Large intestine (tissue), 3 donors: ENCODE results near the gene PHF24. TPM values are rescaled to one million over a fixed set of nuclear protein-coding genes. Genes with fewer than 3 reads are reported as not detected.

Experiments used
- DNase-seq, 2 donors: peaks; one replicate each; pipeline versions ENCODE4 v3.0.0 to v3.0.0-alpha.2; 2013
- H3K27ac ChIP-seq: one replicate; pipeline ENCODE4 v1.5.1; 2013; ENCODE audit warnings: low read length
- H3K27me3 ChIP-seq: 2 replicates; pipeline ENCODE4 v1.6.1; 2013; ENCODE audit warnings: low read length; ENCODE audit not compliant: control insufficient read depth, insufficient read depth
- H3K36me3 ChIP-seq: 2 replicates; pipeline ENCODE4 v1.6.1; 2013; ENCODE audit warnings: low read length; ENCODE audit not compliant: control insufficient read depth, insufficient read depth
- H3K4me1 ChIP-seq: one replicate; pipeline ENCODE4 v1.6.1; 2013; ENCODE audit warnings: low read length; ENCODE audit not compliant: control insufficient read depth, insufficient read depth
- H3K4me3 ChIP-seq: one replicate; pipeline ENCODE4 v1.5.1; 2013; ENCODE audit warnings: low read length
- H3K9me3 ChIP-seq: one replicate; pipeline ENCODE4 v1.6.1; 2013; ENCODE audit warnings: mild to moderate bottlenecking, low read depth, low read length, moderate library complexity; ENCODE audit not compliant: control insufficient read depth
- WGBS: methylation state at CpG from one replicate; pipeline ENCODE4 v1.1.5; 2013; ENCODE audit warnings: low lambda C conversion rate; ENCODE audit not compliant: insufficient coverage; 5-methylcytosine and 5-hydroxymethylcytosine counted together
- polyA plus RNA-seq: library from polyadenylated mRNA; unstranded; fragments of 120-200 nt; gene quantifications from one replicate; pipeline ENCODE4 v1.2.1, GENCODE V29; 2013

PHF24 gene
- polyA plus RNA-seq, 1 donor = 1.6 TPM

- H3K4me1 ChIP-seq = peaks cover 28% of the 10 kb centered on the region
- peak overlapping the region; percentile 48 for H3K27ac ChIP-seq
Observed at GRCh38 chr9:34990908-34991606, 33.0 kb downstream of the PHF24 start.

GRCh38 chr9:34991607-34992375 lies 33.7 kb downstream of the PHF24 start:
- Histone ChIP-seq H3K27ac (peak overlapping the region; percentile 72), H3K4me3 (no peak overlapping the region), H3K36me3 (no peaks in the 10 kb centered on the region), H3K4me1 (peaks cover 35% of the 10 kb centered on the region), H3K27me3 (peaks cover 9% of the 10 kb centered on the region), H3K9me3 (peaks cover 3% of the 10 kb centered on the region)
- DNase-seq = no peak
- WGBS = no CpG with 5 or more reads among the region's 15 CpGs

More at GRCh38 chr9:34990908-34991606, 33.0 kb downstream of the PHF24 start:
- Histone ChIP-seq H3K9me3 (peaks cover 3% of the 10 kb centered on the region), H3K4me3 (no peak overlapping the region), H3K27me3 (peaks cover 9% of the 10 kb centered on the region), H3K36me3 (no peaks in the 10 kb centered on the region)
- no peak for DNase-seq
- WGBS = no CpG with 5 or more reads among the region's 7 CpGs

- peaks cover 5% of the 10 kb centered on the region for H3K36me3 ChIP-seq
- no CpG with 5 or more reads among the region's 16 CpGs for WGBS
- DNase-seq = no peak
- peaks cover 40% of the 10 kb centered on the region for H3K4me1 ChIP-seq
- no peak overlapping the region for H3K4me3 ChIP-seq
- H3K27me3 ChIP-seq = peaks cover 7% of the 10 kb centered on the region
- H3K9me3 ChIP-seq = peaks cover 3% of the 10 kb centered on the region
- H3K27ac ChIP-seq = peak overlapping the region; percentile 72
Observed at GRCh38 chr9:34992376-34992951, 34.4 kb downstream of the PHF24 start.

- no CpG with 5 or more reads among the region's 10 CpGs for WGBS
- H3K4me1 ChIP-seq = peaks cover 48% of the 10 kb centered on the region
- peaks cover 3% of the 10 kb centered on the region for H3K27me3 ChIP-seq
- H3K36me3 ChIP-seq = peaks cover 5% of the 10 kb centered on the region
- peak in 1 of 2 donors; percentile 44 for DNase-seq
- H3K9me3 ChIP-seq = peaks cover 3% of the 10 kb centered on the region
- H3K27ac ChIP-seq = peak overlapping the region; percentile 72
- H3K4me3 ChIP-seq = no peak overlapping the region
Observed at GRCh38 chr9:34993502-34994259, 35.6 kb downstream of the PHF24 start.

GRCh38 chr9:34994260-34994899 lies 36.3 kb downstream of the PHF24 start:
- H3K27me3 ChIP-seq = peaks cover 3% of the 10 kb centered on the region
- H3K9me3 ChIP-seq = peaks cover 3% of the 10 kb centered on the region
- H3K36me3 ChIP-seq = peaks cover 5% of the 10 kb centered on the region
- no peak overlapping the region for H3K4me3 ChIP-seq
- peak overlapping the region; percentile 72 for H3K27ac ChIP-seq
- no CpG with 5 or more reads among the region's 4 CpGs for WGBS
- DNase-seq = peak in 1 of 2 donors; percentile 67
- H3K4me1 ChIP-seq = peaks cover 48% of the 10 kb centered on the region

- Histone ChIP-seq H3K4me3 (no peak overlapping the region), H3K36me3 (peaks cover 5% of the 10 kb centered on the region), H3K4me1 (peaks cover 48% of the 10 kb centered on the region), H3K27me3 (peaks cover 3% of the 10 kb centered on the region), H3K9me3 (peaks cover 3% of the 10 kb centered on the region), H3K27ac (peak overlapping the region; percentile 14)
- peak in 1 of 2 donors; percentile 41 for DNase-seq
- WGBS = no CpG with 5 or more reads among the region's 7 CpGs
Observed at GRCh38 chr9:34994900-34995669, 37.0 kb downstream of the PHF24 start.

GRCh38 chr9:34995670-34996060 lies 37.6 kb downstream of the PHF24 start:
- H3K36me3 ChIP-seq = peaks cover 5% of the 10 kb centered on the region
- no peak overlapping the region for H3K4me3 ChIP-seq
- peaks cover 44% of the 10 kb centered on the region for H3K4me1 ChIP-seq
- no CpG with 5 or more reads among the region's 3 CpGs for WGBS
- DNase-seq = no peak
- no peak overlapping the region for H3K27ac ChIP-seq
- no peaks in the 10 kb centered on the region for H3K9me3 ChIP-seq
- no peaks in the 10 kb centered on the region for H3K27me3 ChIP-seq

- Histone ChIP-seq H3K4me1 (peaks cover 44% of the 10 kb centered on the region), H3K27ac (peak overlapping the region; percentile 95), H3K27me3 (no peaks in the 10 kb centered on the region), H3K36me3 (peaks cover 5% of the 10 kb centered on the region), H3K9me3 (no peaks in the 10 kb centered on the region), H3K4me3 (no peak overlapping the region)
- WGBS = no CpG with 5 or more reads among the region's 26 CpGs
- DNase-seq = no peak
Observed at GRCh38 chr9:34996181-34996904, 38.3 kb downstream of the PHF24 start.

GRCh38 chr9:34996905-34997279 lies 38.8 kb downstream of the PHF24 start:
- peak; percentile 93 to 98 for DNase-seq
- no CpG with 5 or more reads among the region's 10 CpGs for WGBS
- Histone ChIP-seq H3K27ac (peak overlapping the region; percentile 95), H3K36me3 (peaks cover 5% of the 10 kb centered on the region), H3K4me3 (no peak overlapping the region), H3K9me3 (no peaks in the 10 kb centered on the region), H3K4me1 (peaks cover 44% of the 10 kb centered on the region), H3K27me3 (no peaks in the 10 kb centered on the region)
